GM10266 (cell line): ENCODE measurements around the gene FBXO48.
A peak's percentile ranks its signal among the peaks of the same experiment; 100 is the strongest.
"Not testable (repeated sequence)": the region's sequence is repeated elsewhere in the genome, so short reads cannot be mapped to it uniquely, and the experiment has no call there.

Experiments
- DNase-seq: peaks from one replicate; pipeline ENCODE4 v3.0.0; 2012; ENCODE audit errors: extremely low spot score
- CTCF ChIP-seq: IDR thresholded peaks from 2 replicates; pipeline ENCODE4 v1.5.1; 2012; ENCODE audit warnings: mild to moderate bottlenecking, low read depth; ENCODE audit not compliant: control insufficient read depth, insufficient read depth; ENCODE audit errors: missing control alignments

The FBXO48 gene

GRCh38 chr2:68505603-68506159 lies 38.6 kb upstream of the FBXO48 start:
- DNase-seq, result no peak
- no peak for TF ChIP-seq CTCF

DNA sequence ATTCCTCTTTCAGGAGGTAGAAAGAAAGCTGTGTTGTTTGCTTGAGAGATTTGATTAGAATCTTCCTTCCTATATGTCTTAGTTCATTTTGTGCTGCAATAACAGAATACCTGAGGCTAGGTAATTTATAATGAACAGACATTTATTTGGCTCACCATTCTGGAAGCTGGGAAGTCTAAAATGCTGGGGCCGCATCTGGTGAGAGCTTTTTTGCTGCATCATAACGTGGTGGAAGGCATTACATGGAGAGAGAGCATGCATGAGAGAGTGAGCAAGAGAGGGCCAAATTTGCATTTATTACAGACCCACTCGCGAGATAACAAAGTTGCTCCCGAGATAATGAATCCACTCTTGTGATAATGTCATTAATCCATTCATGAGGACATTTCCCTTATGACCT lies 34.7 kb upstream of the FBXO48 start:
- no peak for DNase-seq
- no peak for TF ChIP-seq CTCF

GRCh38 chr2:68500649-68501048 lies 33.6 kb upstream of the FBXO48 start:
- no peak for TF ChIP-seq CTCF
- DNase-seq, result no peak

DNA sequence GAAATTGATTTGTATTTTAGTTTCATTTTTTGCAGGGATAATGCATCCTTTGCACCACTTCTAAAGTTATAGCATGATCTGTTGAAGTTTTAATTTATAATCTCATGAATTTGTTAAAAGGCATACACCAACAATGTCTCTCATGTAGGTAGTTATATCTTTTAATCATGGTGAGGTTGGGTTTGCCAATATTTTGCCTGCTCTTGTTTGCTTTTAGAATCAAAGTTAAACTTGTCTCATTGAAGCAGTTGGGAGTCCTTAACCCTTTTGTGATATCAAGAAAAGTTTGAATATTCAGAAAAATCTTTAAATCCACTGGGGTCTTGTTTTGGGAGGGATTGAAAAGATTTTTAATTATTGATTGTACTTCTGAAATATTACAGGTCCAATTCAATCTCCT lies 32.0 kb upstream of the FBXO48 start:
- TF ChIP-seq CTCF, result no peak
- no peak for DNase-seq

DNA sequence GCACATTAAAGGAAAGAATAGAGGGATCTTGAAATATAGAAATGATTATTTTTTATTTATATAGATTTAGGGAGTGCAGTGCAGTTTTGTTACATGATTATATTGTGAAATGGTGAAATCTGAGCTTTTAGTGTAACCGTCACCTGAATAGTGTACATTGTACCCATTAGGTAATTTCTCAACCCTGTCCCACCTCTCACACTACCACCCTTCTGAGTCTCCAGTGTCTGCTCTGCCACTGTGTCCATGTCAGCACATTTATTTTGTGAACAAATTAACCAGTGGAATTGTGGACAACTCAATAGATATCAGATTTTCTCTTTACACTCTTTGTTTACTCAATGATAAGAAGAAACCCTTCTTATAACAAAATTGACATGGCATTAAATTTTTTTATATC lies 24.5 kb upstream of the FBXO48 start:
- DNase-seq, result no peak
- TF ChIP-seq CTCF, result no peak

DNA sequence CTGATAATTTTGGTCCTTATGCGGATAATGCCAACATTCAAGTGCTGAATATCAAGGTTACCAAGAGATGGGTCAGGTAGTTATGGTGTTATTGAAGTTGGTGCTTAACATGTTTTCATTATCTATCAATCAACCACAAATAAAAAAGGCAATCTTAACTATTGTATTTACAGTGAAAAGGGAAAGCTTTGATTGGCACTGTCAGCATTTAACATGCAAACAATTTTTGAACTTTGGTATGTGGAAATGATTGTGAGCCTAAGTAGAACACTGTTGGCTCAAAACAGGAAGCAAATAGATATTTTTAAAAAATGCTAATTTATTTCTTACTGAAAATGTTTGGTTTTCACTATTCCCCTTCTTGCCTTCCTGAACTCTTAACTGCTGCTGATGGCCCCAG lies 22.2 kb upstream of the FBXO48 start:
- no peak for TF ChIP-seq CTCF
- DNase-seq, result no peak

DNA sequence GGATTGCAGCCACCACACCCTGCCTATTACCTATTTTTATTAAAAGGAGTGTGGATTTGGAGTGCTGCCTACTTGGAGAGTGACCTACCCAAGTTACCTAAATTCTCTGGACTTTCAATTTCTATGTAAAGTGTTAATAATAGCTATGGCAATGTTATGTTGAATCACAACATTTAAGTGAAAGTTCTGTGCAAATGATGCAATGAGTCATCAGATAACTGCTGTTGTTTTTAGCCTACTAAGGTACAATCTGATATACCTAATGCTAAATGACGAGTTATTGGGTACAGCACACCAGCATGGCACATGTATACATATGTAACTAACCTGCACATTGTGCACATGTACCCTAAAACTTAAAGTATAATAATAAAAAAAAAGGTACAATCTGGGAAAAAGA lies 21.5 kb upstream of the FBXO48 start:
- DNase-seq, result not testable (repeated sequence)

DNA sequence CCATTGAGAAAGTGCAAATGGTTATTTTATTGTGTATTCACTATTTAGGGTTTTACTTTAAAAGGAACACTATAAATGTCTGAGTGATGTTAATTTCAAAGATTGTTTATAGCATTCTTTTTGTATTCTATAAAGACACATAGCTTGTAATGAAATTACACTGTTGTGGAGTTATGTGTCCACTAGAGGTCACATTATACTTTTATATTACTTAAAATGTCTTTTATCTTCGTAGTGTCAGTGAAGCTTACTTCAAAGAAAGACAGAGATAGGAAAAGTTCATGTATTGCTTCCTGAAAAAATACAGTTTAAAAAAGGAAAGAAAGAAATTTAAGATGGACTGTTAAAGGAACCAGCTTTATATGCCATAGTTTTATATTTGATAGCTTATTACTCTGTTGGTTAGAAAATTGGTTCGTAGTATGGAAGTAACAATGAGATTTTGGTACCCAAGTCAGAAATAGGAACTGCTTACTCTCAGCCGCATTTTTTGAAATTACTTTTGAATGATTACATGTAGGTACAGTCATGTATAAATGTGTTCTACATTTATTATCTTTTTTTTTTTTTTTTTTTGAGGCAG lies 20.8 kb upstream of the FBXO48 start:
- peak; percentile 34 for TF ChIP-seq CTCF
- DNase-seq, result peak; percentile 27
